HepG2 (cell line): ENCODE measurements around the gene NPBWR2. TPM values are rescaled to one million over a fixed set of nuclear protein-coding genes. Genes with fewer than 3 reads are reported as not detected.

ENCODE experiments used
- MTA1 ChIP-seq: sonication (generic); formaldehyde crosslinking; IDR thresholded peaks from 2 replicates; pipeline ENCODE4 v1.4.0; 2020; ENCODE audit warnings: missing genetic modification reagents, mild to moderate bottlenecking, borderline replicate concordance
- TRIM24 ChIP-seq: sonication (generic); formaldehyde crosslinking; IDR thresholded peaks from 2 replicates; pipeline ENCODE4 v1.8.0; 2022; ENCODE audit warnings: mild to moderate bottlenecking, missing genetic modification reagents
- ZFP36L1 ChIP-seq: sonication (generic); formaldehyde crosslinking; IDR thresholded peaks from 2 replicates; pipeline ENCODE4 v1.8.0; 2022; ENCODE audit warnings: mild to moderate bottlenecking, missing genetic modification reagents, moderate library complexity
- polyA plus RNA-seq, 8 experiments: library from polyadenylated mRNA; depleted of rRNA in 3 of 8; stranded (reverse) in 7 of 8; unstranded in 1 of 8; fragments of >200 nt; fragmentation: Illumina TruSeq in 4 of 8; extraction: Trizol in 4 of 8; gene quantifications; 2 replicates each; pipeline versions ENCODE4 v1.2.1 to v1.2.3, GENCODE V29; 2011 to 2016; ENCODE audit warnings: low read depth in 4 of 8, missing spikeins in 1 of 8, mixed read lengths in 1 of 8; ENCODE audit not compliant: insufficient read depth in 1 of 8
- total RNA-seq, 5 experiments: library from RNA; depleted of rRNA; stranded (reverse); fragments of >200 nt; fragmentation: Illumina TruSeq; extraction: Trizol; gene quantifications; 2 replicates each; pipeline ENCODE4 v1.2.3, GENCODE V29; 2016; ENCODE audit warnings: low read depth in 1 of 5
- TF ChIP-seq, protein P1 (sequence below): IDR thresholded peaks from 2 replicates; pipeline ENCODE4 v1.6.1; 2016; ENCODE audit warnings: low read depth, missing genetic modification reagents, missing compliant biosample characterization
- TF ChIP-seq, protein P2 (sequence below): IDR thresholded peaks from 2 replicates; pipeline ENCODE4 v1.6.1; 2012; ENCODE audit warnings: low read depth, low read length, improper control_type of control experiment
- TF ChIP-seq, protein P3 (sequence below): sonication (generic); formaldehyde crosslinking; IDR thresholded peaks from 2 replicates; pipeline ENCODE4 v1.9.0; 2021; ENCODE audit warnings: missing genetic modification reagents, mild to moderate bottlenecking, borderline replicate concordance

NPBWR2 gene
- total and polyA plus RNA-seq, 2 of the 13 experiments (the other 11 are each of a cell fraction or from before 2014, with no cell fraction given): not detected

DNA sequence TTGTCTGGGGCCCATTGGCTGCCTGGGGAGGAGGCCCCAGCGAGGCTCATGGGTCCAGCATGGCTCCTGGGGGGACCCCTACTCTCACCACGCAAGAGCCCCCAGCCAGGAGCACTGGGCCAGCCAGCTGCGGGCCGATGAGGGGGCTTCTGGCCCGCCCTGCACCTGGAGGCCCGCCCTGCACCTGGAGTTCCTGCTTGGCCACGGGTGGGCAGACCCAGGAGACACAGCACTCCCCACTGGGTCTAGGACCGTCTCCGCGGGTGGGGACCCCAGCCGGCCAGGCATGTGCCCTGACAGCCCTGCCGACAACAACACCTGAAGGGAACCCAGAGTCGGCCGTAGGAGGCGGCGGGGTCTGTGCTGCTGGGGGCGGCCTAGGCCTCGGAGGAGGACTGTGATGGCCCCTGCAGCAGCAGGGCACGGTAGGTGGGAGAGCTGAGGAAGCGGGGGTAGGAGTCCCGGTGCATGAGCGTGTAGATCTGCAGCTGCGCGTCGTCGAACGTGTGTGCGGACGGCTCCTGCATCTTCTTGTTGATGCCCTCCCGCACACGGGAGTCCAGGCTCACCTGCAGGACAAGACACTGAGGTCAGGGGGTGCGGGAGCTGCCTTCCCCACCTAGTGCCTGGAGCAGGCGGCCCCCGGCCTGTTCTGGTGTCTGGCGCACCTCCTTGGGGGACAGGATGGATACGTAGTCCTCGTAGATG lies 33.7 kb downstream of the NPBWR2 start (continued):
- TF ChIP-seq, protein P1, sequence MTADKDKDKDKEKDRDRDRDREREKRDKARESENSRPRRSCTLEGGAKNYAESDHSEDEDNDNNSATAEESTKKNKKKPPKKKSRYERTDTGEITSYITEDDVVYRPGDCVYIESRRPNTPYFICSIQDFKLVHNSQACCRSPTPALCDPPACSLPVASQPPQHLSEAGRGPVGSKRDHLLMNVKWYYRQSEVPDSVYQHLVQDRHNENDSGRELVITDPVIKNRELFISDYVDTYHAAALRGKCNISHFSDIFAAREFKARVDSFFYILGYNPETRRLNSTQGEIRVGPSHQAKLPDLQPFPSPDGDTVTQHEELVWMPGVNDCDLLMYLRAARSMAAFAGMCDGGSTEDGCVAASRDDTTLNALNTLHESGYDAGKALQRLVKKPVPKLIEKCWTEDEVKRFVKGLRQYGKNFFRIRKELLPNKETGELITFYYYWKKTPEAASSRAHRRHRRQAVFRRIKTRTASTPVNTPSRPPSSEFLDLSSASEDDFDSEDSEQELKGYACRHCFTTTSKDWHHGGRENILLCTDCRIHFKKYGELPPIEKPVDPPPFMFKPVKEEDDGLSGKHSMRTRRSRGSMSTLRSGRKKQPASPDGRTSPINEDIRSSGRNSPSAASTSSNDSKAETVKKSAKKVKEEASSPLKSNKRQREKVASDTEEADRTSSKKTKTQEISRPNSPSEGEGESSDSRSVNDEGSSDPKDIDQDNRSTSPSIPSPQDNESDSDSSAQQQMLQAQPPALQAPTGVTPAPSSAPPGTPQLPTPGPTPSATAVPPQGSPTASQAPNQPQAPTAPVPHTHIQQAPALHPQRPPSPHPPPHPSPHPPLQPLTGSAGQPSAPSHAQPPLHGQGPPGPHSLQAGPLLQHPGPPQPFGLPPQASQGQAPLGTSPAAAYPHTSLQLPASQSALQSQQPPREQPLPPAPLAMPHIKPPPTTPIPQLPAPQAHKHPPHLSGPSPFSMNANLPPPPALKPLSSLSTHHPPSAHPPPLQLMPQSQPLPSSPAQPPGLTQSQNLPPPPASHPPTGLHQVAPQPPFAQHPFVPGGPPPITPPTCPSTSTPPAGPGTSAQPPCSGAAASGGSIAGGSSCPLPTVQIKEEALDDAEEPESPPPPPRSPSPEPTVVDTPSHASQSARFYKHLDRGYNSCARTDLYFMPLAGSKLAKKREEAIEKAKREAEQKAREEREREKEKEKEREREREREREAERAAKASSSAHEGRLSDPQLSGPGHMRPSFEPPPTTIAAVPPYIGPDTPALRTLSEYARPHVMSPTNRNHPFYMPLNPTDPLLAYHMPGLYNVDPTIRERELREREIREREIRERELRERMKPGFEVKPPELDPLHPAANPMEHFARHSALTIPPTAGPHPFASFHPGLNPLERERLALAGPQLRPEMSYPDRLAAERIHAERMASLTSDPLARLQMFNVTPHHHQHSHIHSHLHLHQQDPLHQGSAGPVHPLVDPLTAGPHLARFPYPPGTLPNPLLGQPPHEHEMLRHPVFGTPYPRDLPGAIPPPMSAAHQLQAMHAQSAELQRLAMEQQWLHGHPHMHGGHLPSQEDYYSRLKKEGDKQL (CRISPR knock-in tag): no peak
- TF ChIP-seq, protein P2, sequence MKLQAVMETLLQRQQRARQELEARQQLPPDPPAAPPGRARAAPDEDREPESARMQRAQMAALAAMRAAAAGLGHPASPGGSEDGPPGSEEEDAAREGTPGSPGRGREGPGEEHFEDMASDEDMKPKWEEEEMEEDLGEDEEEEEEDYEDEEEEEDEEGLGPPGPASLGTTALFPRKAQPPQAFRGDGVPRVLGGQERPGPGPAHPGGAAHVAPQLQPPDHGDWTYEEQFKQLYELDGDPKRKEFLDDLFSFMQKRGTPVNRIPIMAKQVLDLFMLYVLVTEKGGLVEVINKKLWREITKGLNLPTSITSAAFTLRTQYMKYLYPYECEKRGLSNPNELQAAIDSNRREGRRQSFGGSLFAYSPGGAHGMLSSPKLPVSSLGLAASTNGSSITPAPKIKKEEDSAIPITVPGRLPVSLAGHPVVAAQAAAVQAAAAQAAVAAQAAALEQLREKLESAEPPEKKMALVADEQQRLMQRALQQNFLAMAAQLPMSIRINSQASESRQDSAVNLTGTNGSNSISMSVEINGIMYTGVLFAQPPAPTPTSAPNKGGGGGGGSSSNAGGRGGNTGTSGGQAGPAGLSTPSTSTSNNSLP: no peak
- no peak for TF ChIP-seq TRIM24
- TF ChIP-seq, protein P3, sequence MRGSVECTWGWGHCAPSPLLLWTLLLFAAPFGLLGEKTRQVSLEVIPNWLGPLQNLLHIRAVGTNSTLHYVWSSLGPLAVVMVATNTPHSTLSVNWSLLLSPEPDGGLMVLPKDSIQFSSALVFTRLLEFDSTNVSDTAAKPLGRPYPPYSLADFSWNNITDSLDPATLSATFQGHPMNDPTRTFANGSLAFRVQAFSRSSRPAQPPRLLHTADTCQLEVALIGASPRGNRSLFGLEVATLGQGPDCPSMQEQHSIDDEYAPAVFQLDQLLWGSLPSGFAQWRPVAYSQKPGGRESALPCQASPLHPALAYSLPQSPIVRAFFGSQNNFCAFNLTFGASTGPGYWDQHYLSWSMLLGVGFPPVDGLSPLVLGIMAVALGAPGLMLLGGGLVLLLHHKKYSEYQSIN (CRISPR knock-in tag): no peak
- 0 out of 2 replicates have a peak, but pooled peaks have one; percentile 17 for TF ChIP-seq MTA1
- no peak for TF ChIP-seq ZFP36L1
